Measurements from ENCODE around the gene PHEX.
"Not testable (repeated sequence)": the region's sequence is repeated elsewhere in the genome, so short reads cannot be mapped to it uniquely, and the experiment has no call there.

Gene PHEX

DNA sequence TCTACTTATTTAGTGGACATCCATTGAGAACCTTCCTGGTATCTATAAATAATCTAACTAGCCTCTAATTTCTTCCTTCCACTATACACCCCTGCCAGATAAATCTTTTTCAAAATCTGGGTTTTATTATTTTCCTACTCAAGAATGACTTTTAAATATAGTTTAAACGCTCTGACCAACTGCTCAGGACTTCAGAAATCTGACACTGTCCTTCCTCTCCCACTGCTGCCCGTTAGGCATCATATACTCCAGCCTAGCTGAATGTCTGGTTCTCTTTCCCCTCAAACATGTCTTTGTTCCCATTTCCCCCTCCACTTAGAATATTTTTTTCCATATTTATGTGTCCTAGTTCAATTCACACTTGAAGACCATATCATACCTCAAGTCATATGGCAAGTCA lies 205.4 kb downstream of the PHEX start:
- DNase-seq (ENCODE audit: low read depth in 2 of 2) = no peak

DNA sequence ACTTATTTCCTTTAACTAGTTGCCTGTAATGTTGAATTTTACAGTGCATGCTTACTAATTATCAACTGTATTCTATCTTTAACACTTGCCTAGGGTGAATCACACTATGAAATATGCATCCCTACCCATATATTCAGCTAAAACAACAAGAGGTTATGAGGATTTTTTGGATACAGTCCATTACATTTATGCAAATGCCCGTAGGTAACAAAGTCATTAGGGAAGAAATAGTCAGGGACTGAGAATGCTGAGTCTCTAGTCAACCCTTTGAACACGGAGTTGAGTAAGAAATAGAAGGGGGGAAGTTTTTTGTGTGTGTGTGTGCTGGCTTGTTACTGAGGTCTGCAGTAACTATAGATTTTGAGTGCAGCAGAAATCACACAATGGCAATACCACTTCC lies 214.5 kb downstream of the PHEX start:
- no peak for DNase-seq (ENCODE audit: low read depth in 2 of 2)

- no peak for DNase-seq (ENCODE audit: low read depth in 2 of 2)
These were observed 215.0 kb downstream of the PHEX start for GRCh38 chrX:22247169-22247568.

DNA sequence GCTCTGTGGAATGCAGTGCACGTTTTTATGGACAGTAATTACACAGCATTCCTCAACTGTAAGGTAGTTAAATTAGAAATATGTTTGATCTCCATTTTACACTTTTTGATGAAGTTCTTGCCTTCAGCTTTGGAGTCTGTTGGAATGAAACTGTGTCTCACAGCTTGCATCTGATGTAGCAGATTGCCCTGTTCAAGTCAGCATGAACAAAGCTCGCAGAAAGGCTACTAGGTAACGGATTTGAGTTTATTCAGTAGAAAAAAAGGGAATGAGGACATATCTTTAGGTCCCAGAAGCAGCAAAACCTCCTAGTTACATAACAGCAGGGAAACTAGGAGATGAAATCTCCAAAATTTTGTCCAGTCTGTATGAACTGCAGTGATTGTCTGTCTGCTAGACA lies 216.3 kb downstream of the PHEX start:
- no peak for DNase-seq (ENCODE audit: low read depth in 2 of 2)

GRCh38 chrX:22249371-22249770 lies 217.2 kb downstream of the PHEX start:
- DNase-seq (ENCODE audit: low read depth in 2 of 2) = no peak

GRCh38 chrX:22268706-22269105 lies 236.6 kb downstream of the PHEX start:
- no peak for DNase-seq (ENCODE audit: low read depth in 2 of 2)

DNA sequence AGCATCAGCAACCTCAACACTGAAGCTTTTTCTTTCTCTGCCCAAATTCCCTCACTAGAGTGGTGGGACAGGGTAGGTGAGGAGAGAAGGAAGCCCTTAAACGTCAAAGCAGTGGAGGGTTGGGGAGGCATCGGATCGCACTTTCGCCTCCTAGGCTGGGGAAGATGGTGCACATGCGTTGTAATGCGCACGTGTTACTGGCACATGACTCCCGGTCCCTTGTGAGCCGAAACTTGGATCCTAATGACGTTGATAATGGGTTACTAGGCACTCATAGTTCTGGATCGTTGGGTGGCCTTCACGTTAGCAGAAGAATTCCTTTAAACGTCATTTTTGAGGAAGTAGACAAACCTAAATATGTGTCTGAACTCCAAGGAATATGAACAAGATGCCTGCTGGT lies 240.5 kb downstream of the PHEX start, which contains the start of gene CBLL2:
Gene CBLL2 (plus strand): TSS at position 301 of the 400 bp plus-strand sequence. CDS start 79 bp downstream, at position 380.
- DNase-seq (ENCODE audit: low read depth in 2 of 2) = no peak

- DNase-seq (ENCODE audit: low read depth in 2 of 2) = no peak
These were observed 241.7 kb downstream of the PHEX start for GRCh38 chrX:22273714-22274317.

DNA sequence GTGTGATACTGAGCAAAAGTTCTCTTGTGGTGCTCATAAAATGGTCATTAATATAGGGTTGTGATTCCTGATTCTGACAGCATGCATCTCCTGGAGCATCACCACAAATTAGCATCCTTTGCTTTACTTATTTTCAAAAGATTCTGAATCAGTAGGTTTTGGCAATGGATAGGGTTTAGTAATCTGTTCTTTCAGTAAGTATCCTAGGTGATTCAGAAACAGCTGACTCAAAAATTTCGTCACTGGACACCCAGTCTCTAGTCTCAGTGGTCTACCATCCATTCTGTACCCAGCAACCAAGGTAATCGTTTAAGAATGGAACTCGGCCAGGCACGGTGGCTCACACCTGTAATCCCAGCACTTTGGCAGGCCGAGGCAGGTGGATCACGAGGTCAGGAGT lies 244.7 kb downstream of the PHEX start:
- DNase-seq (ENCODE audit: low read depth in 2 of 2) = no peak

GRCh38 chrX:22278375-22278774 lies 246.2 kb downstream of the PHEX start:
- no peak for DNase-seq (ENCODE audit: low read depth in 2 of 2)

- not testable (repeated sequence) for DNase-seq (ENCODE audit: low read depth in 2 of 2)
These were observed 257.1 kb downstream of the PHEX start for GRCh38 chrX:22289209-22289608.

GRCh38 chrX:22296871-22297270 lies 264.7 kb downstream of the PHEX start:
- DNase-seq (ENCODE audit: low read depth in 2 of 2) = no peak

DNA sequence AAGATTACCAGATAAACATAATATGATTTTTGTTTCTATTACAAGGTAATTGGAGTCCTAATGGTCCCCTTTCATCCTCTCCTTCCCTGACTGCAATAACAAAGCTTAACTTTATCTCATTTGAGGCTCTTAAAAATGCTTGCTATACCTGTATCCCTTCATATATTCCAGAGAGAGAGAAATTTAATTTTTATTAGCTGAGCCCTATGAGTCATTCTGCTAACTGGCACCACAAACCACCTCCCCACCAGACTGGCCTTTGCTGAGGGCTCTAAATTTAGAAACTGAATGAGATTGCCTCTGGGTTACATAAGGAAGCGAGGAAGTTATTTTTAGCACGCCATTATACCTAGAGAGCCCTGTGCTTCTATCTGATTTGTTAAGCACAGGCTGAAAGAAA lies 268.0 kb downstream of the PHEX start:
- DNase-seq (ENCODE audit: low read depth in 2 of 2) = no peak

All from stimulated activated CD8-positive, alpha-beta memory T cell treated with anti-CD3 and anti-CD28 coated beads, Interleukin-2, amount 100 ng/mL, for 48 hours (primary cell).